ENCODE data around the gene FOXI2. TPM values are rescaled to one million over a fixed set of nuclear protein-coding genes. Genes with fewer than 3 reads are reported as not detected.

FOXI2 gene
- total and polyA plus RNA-seq, 2 of the 4 experiments (the other 2 are of a cell fraction): not detected

DNA sequence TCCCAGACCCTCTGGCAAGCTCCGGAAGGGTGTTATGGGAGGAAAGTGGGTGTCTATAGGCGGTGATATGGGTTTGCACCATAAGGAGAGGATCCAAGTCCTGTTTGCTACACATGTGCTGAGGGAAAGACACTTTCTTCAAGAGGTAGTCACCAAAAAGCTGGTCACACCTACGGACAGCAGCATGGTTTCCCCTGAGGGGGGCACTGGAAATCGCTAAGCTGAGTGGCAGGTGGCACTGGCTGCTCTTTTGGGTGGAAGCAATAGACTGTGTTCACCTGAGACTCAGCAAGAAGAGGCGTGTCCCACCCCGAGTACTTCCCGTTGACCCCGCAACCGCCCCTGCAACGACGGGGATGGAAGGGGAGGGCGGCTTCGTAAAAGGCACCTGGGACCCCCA, 1.8 kb upstream of the FOXI2 start:
- CTCF ChIA-PET: no interaction called here
- no peak for DNase-seq
- no peak overlapping the region for H3K18ac ChIP-seq (ENCODE audit: low read depth, low read length)

More for the DNA sequence above, 1.8 kb upstream of the FOXI2 start:
- Histone ChIP-seq H4K8ac (ENCODE audit: low read depth in 2 of 2, low read length in 2 of 2) (no peak overlapping the region), H3K4me1 (ENCODE audit: control insufficient read depth, insufficient read depth, low read length) (no peaks in the 10 kb centered on the region), H3K9me1 (ENCODE audit: insufficient read depth, low read length) (no peaks in the 10 kb centered on the region), H2BK20ac (ENCODE audit: low read depth, low read length) (no peak overlapping the region), H2AK5ac (ENCODE audit: low read depth, low read length) (no peak overlapping the region), H4K5ac (ENCODE audit: low read depth, low read length) (no peak overlapping the region), H3K56ac (ENCODE audit: extremely low read depth, insufficient read depth, low read length) (no peak overlapping the region), H3K4me2 (ENCODE audit: low read depth, low read length) (no peak overlapping the region), H3K23ac (ENCODE audit: low read depth, low read length) (no peak overlapping the region), H3K14ac (replicated peaks; ENCODE audit: low read depth, low read length) (no peak overlapping the region), H3K79me1 (ENCODE audit: low read depth in 1 of 2, low read length in 2 of 2) (no peaks in the 10 kb centered on the region), H3K27me3 (ENCODE audit: control insufficient read depth, insufficient read depth, low read length) (peaks cover 6% of the 10 kb centered on the region; the same call in 1 of the 2 replicates), H2BK15ac (ENCODE audit: low read depth, low read length) (no peak overlapping the region), H3K9me3 (ENCODE audit: control insufficient read depth, insufficient read depth, low read length) (peaks cover 13% of the 10 kb centered on the region; the same call in 1 of the 2 replicates), H3K36me3 (ENCODE audit: control insufficient read depth, insufficient read depth, low read length) (no peaks in the 10 kb centered on the region), H3K27ac (ENCODE audit: insufficient read depth, low read length) (no peak overlapping the region), H2AK9ac (replicated peaks; ENCODE audit: low read depth, low read length, poor library complexity) (no peak overlapping the region), H4K91ac (ENCODE audit: insufficient read depth, low read depth, low read length) (no peak overlapping the region), H3K4me3 (ENCODE audit: insufficient read depth, low read depth, low read length) (no peak overlapping the region), H3K4ac (ENCODE audit: low read depth, low read length) (no peak overlapping the region), H2AFZ (replicated peaks; ENCODE audit: low read length, poor library complexity) (no peak overlapping the region), H2BK5ac (ENCODE audit: low read depth, low read length, poor library complexity, severe bottlenecking) (no peak overlapping the region), H4K20me1 (ENCODE audit: insufficient read depth, low read length) (no peaks in the 10 kb centered on the region), H3K9ac (ENCODE audit: low read depth, low read length) (no peak overlapping the region), H2BK120ac (ENCODE audit: low read depth, low read length) (no peak overlapping the region)
- TF ChIP-seq, protein P1, sequence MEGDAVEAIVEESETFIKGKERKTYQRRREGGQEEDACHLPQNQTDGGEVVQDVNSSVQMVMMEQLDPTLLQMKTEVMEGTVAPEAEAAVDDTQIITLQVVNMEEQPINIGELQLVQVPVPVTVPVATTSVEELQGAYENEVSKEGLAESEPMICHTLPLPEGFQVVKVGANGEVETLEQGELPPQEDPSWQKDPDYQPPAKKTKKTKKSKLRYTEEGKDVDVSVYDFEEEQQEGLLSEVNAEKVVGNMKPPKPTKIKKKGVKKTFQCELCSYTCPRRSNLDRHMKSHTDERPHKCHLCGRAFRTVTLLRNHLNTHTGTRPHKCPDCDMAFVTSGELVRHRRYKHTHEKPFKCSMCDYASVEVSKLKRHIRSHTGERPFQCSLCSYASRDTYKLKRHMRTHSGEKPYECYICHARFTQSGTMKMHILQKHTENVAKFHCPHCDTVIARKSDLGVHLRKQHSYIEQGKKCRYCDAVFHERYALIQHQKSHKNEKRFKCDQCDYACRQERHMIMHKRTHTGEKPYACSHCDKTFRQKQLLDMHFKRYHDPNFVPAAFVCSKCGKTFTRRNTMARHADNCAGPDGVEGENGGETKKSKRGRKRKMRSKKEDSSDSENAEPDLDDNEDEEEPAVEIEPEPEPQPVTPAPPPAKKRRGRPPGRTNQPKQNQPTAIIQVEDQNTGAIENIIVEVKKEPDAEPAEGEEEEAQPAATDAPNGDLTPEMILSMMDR (conservative IDR thresholded peaks at IDR 0.05; ENCODE audit: low read depth, low read length): no peak
- TF ChIP-seq MXI1 (IDR thresholded peaks at IDR 0.05; ENCODE audit: borderline replicate concordance, low read depth, low read length): no peak
- TF ChIP-seq NFE2L2 (IDR thresholded peaks at IDR 0.05; ENCODE audit: low read depth, low read length): no peak
- TF ChIP-seq MAFK (IDR thresholded peaks at IDR 0.05; ENCODE audit: low read depth, low read length): no peak
- no peak for TF ChIP-seq BHLHE40 (IDR thresholded peaks at IDR 0.05; ENCODE audit: low read depth, low read length)
- TF ChIP-seq POLR2A (IDR thresholded peaks at IDR 0.05; ENCODE audit: low read depth, low read length): no peak
- no peak for TF ChIP-seq CHD1 (IDR thresholded peaks at IDR 0.05; ENCODE audit: low read depth, low read length)
- TF ChIP-seq, protein P2, sequence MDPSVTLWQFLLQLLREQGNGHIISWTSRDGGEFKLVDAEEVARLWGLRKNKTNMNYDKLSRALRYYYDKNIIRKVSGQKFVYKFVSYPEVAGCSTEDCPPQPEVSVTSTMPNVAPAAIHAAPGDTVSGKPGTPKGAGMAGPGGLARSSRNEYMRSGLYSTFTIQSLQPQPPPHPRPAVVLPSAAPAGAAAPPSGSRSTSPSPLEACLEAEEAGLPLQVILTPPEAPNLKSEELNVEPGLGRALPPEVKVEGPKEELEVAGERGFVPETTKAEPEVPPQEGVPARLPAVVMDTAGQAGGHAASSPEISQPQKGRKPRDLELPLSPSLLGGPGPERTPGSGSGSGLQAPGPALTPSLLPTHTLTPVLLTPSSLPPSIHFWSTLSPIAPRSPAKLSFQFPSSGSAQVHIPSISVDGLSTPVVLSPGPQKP (IDR thresholded peaks at IDR 0.05; ENCODE audit: borderline replicate concordance, low read depth, low read length): no peak
- TF ChIP-seq RCOR1 (IDR thresholded peaks at IDR 0.05; ENCODE audit: insufficient replicate concordance, low read length): no peak
- no peak for TF ChIP-seq RAD21 (IDR thresholded peaks at IDR 0.05; ENCODE audit: low read length)
- no peak for TF ChIP-seq RFX5 (IDR thresholded peaks at IDR 0.05; ENCODE audit: low read depth, low read length)
- TF ChIP-seq SMC3 (IDR thresholded peaks at IDR 0.05; ENCODE audit: low read depth, low read length): no peak
- POLR2A ChIA-PET (ENCODE audit: unreplicated experiment): no interaction called here
- 13% methylated on average over 2 of the region's 13 CpGs; no CpG with 5 or more reads in 1 of the 2 experiments for WGBS, 2 experiments (ENCODE audit: extremely low coverage in 2 of 2, insufficient read length in 1 of 2)
- no TSS peak for BruUV-seq (replicated peaks)
- in situ Hi-C loops (cut with MboI; ENCODE audit: low sequenced_read_pairs) (no loop called here), dilution Hi-C loops (cut with HindIII; ENCODE audit: low sequenced_read_pairs, unreplicated experiment) (no loop called here), intact Hi-C loops (cut with micrococcal nuclease) (no loop called here)
- ATAC-seq (ENCODE audit: low read depth): no peak
